BJ (cell line): Measurements from ENCODE around the gene CTSG. TPM values are rescaled to one million over a fixed set of nuclear protein-coding genes. Genes with fewer than 3 reads are reported as not detected.

Source experiments
- CTCF ChIA-PET: fragments of 350-600 bp; formaldehyde crosslinking; extraction: SDS; loops from one replicate; lab custom pipeline; 2021; ENCODE audit warnings: antibody characterized with exemption, inconsistent platforms; lab: Yijun Ruan, JAX
- POLR2A ChIA-PET: fragments of 300-600 bp; sonication (Branson Sonifier 250); formaldehyde crosslinking; extraction: SDS; loops from one replicate; lab custom pipeline; 2021; ENCODE audit warnings: antibody characterized with exemption; lab: Charles Lee
- DNase-seq: peaks from one replicate; pipeline ENCODE4 v3.0.0-alpha.2; 2011; ENCODE audit warnings: low read depth
- H3K27me3 ChIP-seq: 2 replicates; pipeline ENCODE4 v1.6.0; 2011; ENCODE audit warnings: low read length; ENCODE audit not compliant: control insufficient read depth, insufficient read depth
- H3K36me3 ChIP-seq: 2 replicates; pipeline ENCODE4 v1.5.1; 2011; ENCODE audit warnings: low read length; ENCODE audit not compliant: control insufficient read depth, insufficient read depth
- H3K4me3 ChIP-seq: 2 replicates; pipeline ENCODE4 v1.5.1; 2011; ENCODE audit warnings: low read depth, mild to moderate bottlenecking, control low read depth, low read length
- CTCF ChIP-seq: IDR thresholded peaks from 2 replicates; pipeline ENCODE4 v1.5.1; 2011; ENCODE audit warnings: low read depth, mild to moderate bottlenecking, control low read depth, inconsistent platforms, low read length, moderate library complexity; ENCODE audit not compliant: insufficient read depth
- polyA minus RNA-seq: library from RNA; depleted of rRNA, polyadenylated mRNA; stranded (reverse); fragments of >200 nt; gene quantifications from 2 replicates; pipeline ENCODE4 v1.2.3, GENCODE V29; 2011; rRNA and poly(A)+ RNA removed
- polyA plus RNA-seq: library from polyadenylated mRNA; depleted of rRNA; stranded (reverse); fragments of >200 nt; gene quantifications from 2 replicates; pipeline ENCODE4 v1.2.3, GENCODE V29; 2011; rRNA removed

The CTSG gene
- polyA plus RNA-seq, result not detected in 2 replicates
- polyA minus RNA-seq, result not detected in 2 replicates

GRCh38 chr14:24576182-24576581, at the start of gene CTSG:
Gene CTSG (minus strand): TSS chr14:24576250. CDS start chr14:24576223, 27 bp downstream.
- CTCF ChIA-PET, result no interaction called here
- H3K4me3 ChIP-seq, result no peak within 1 kb of the TSS

GRCh38 chr14:24613747-24614146, 37.7 kb upstream of the CTSG start:
- TF ChIP-seq CTCF, result no peak
- no peaks in the 10 kb centered on the region for H3K36me3 ChIP-seq
- POLR2A ChIA-PET, result no interaction called here
- no peak overlapping the region for H3K4me3 ChIP-seq
- no peaks in the 10 kb centered on the region for H3K27me3 ChIP-seq
- CTCF ChIA-PET, result interaction anchor here (0.9 kb wide), 1 partner anchor 8 kb away, joined by 3 read pairs; no protein-coding TSS in a partner anchor
- DNase-seq, result no peak

More at GRCh38 chr14:24576182-24576581, at the start of gene CTSG:
- Histone ChIP-seq H3K27me3 (no peaks in the 10 kb centered on the region), H3K36me3 (no peaks in the 10 kb centered on the region)
- TF ChIP-seq CTCF, result no peak
- POLR2A ChIA-PET, result no interaction called here
- DNase-seq, result no peak

- no peak for DNase-seq
- Histone ChIP-seq H3K27me3 (no peaks in the 10 kb centered on the region), H3K4me3 (no peak overlapping the region), H3K36me3 (no peaks in the 10 kb centered on the region)
- ChIA-PET POLR2A (interaction anchor here (0.5 kb wide), 1 partner anchor 644 kb away, joined by 8 read pairs; no protein-coding TSS in a partner anchor), CTCF (interaction anchor here (0.9 kb wide), 1 partner anchor 8 kb away, joined by 3 read pairs; no protein-coding TSS in a partner anchor)
- TF ChIP-seq CTCF, result no peak
Observed at GRCh38 chr14:24613241-24613640, 37.2 kb upstream of the CTSG start.

GRCh38 chr14:24612196-24612595, 36.1 kb upstream of the CTSG start:
- DNase-seq, result no peak
- ChIA-PET POLR2A (no interaction called here), CTCF (no interaction called here)
- H3K27me3 ChIP-seq, result no peaks in the 10 kb centered on the region
- no peak for TF ChIP-seq CTCF
- H3K4me3 ChIP-seq, result no peak overlapping the region
- H3K36me3 ChIP-seq, result no peaks in the 10 kb centered on the region

- Histone ChIP-seq H3K36me3 (no peaks in the 10 kb centered on the region), H3K27me3 (no peaks in the 10 kb centered on the region), H3K4me3 (no peak within 1 kb of the TSS)
- TF ChIP-seq CTCF, result no peak
- DNase-seq, result no peak
- POLR2A ChIA-PET, result no interaction called here
- CTCF ChIA-PET, result no interaction called here
Observed at GRCh38 chr14:24609655-24610344, 33.8 kb upstream of the CTSG start, which contains the start of gene GZMH. Gene GZMH (minus strand): TSS chr14:24609685. CDS start chr14:24609613, 72 bp downstream.
